Endodermal cell (in vitro differentiated cells): ENCODE measurements around the gene TBC1D2. TPM values are rescaled to one million over a fixed set of nuclear protein-coding genes. Genes with fewer than 3 reads are reported as not detected.

ENCODE experiments used
- DNase-seq: peaks from one replicate; pipeline ENCODE4 v3.0.0-alpha.2; 2017
- H3K27ac ChIP-seq: 2 replicates; pipeline ENCODE4 v1.5.1; 2013; ENCODE audit warnings: mild to moderate bottlenecking, low read depth, low read length, moderate library complexity
- H3K27me3 ChIP-seq: 2 replicates; pipeline ENCODE4 v1.6.1; 2013; ENCODE audit warnings: mild to moderate bottlenecking, low read length, moderate library complexity; ENCODE audit not compliant: insufficient read depth, control insufficient read depth, poor library complexity, severe bottlenecking
- H3K36me3 ChIP-seq: 2 replicates; pipeline ENCODE4 v1.7.0; 2013; ENCODE audit warnings: mild to moderate bottlenecking, low read length, moderate library complexity; ENCODE audit not compliant: control insufficient read depth, insufficient read depth
- H3K4me1 ChIP-seq: one replicate; pipeline ENCODE4 v1.7.0; 2013; ENCODE audit warnings: low read length; ENCODE audit not compliant: control insufficient read depth, insufficient read depth
- H3K4me3 ChIP-seq: 2 replicates; pipeline ENCODE4 v1.5.1; 2013; ENCODE audit warnings: mild to moderate bottlenecking, low read length, moderate library complexity
- H3K9ac ChIP-seq: 2 replicates; pipeline ENCODE4 v1.6.1; 2013; ENCODE audit warnings: mild to moderate bottlenecking, low read length, moderate library complexity; ENCODE audit not compliant: poor library complexity, severe bottlenecking; ENCODE audit errors: extremely low read depth
- H3K9me3 ChIP-seq: 2 replicates; pipeline ENCODE4 v1.6.1; 2013; ENCODE audit warnings: mild to moderate bottlenecking, low read length, moderate library complexity; ENCODE audit not compliant: control insufficient read depth
- H3K27ac Mint-ChIP-seq: 2 replicates; pipeline ENCODE4 v1.8.0; 2020; ENCODE audit warnings: mixed read lengths
- H3K27me3 Mint-ChIP-seq: 2 replicates; pipeline ENCODE4 v1.8.0; 2021; ENCODE audit warnings: mild to moderate bottlenecking, mixed read lengths; ENCODE audit not compliant: insufficient read depth
- H3K36me3 Mint-ChIP-seq: 2 replicates; pipeline ENCODE4 v1.8.0; 2020; ENCODE audit warnings: low read depth, mixed read lengths
- H3K4me1 Mint-ChIP-seq: 2 replicates; pipeline ENCODE4 v1.8.0; 2020; ENCODE audit warnings: mixed read lengths
- H3K4me3 Mint-ChIP-seq: 2 replicates; pipeline ENCODE4 v1.8.0; 2020; ENCODE audit warnings: mild to moderate bottlenecking, moderate library complexity, mixed read lengths
- H3K9me3 Mint-ChIP-seq: 2 replicates; pipeline ENCODE4 v1.8.0; 2020; ENCODE audit warnings: mild to moderate bottlenecking, mixed read lengths
- WGBS, 2 experiments: methylation state at CpG; one replicate each; pipeline versions ENCODE4 v1.1.5 to v1.1.7; 2013; ENCODE audit warnings: missing lambda C conversion rate in 2 of 2, mixed read lengths in 1 of 2; ENCODE audit not compliant: insufficient coverage in 1 of 2, insufficient read length in 1 of 2; 5-methylcytosine and 5-hydroxymethylcytosine counted together
- total RNA-seq, 2 donors: library from RNA; stranded (reverse); fragmentation: NEBNext Ultra II Directional in 1 of 2; extraction: Animal tissue kit (Norgen Biotek cat#: 25700) in 1 of 2; gene quantifications; 2 replicates in 1 of 2; 3 replicates in 1 of 2; pipeline ENCODE4 v1.2.1, GENCODE V29; 2021
- TF ChIP-seq, protein P1 (sequence below): fragments of 200-600 bp; sonication (generic); conservative IDR thresholded peaks from 2 replicates; pipeline ENCODE4 v1.5.0; 2021; ENCODE audit warnings: antibody characterized with exemption, mild to moderate bottlenecking

TBC1D2 gene
- total RNA-seq, 2 donors from 2014 or later = 8.1 to 10.4 TPM

DNA sequence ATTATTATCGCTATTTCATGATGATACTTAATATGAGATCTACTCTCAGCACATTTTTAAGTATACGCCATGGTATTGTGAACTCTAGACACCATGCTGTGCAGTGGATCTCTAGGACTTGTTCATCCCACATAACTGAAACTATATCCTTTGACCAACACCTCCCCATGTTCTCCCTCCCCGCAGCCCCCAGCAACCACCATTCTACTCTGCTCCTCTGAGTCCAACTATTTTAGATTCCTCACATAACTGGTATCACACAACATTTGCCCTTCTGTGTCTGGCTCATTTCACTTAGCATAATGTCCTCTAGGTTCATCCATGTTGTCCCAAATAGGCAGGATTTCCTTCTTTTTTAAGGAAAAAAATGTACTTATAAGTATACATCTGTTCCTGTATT lies 6.6 kb upstream of the TBC1D2 start:
- Histone ChIP-seq H3K9me3 (no peaks in the 10 kb centered on the region), H3K36me3 (no peaks in the 10 kb centered on the region), H3K4me3 (no peak overlapping the region), H3K4me1 (peaks cover 6% of the 10 kb centered on the region), H3K27me3 (no peaks in the 10 kb centered on the region), H3K9ac (no peak overlapping the region), H3K27ac (no peak overlapping the region)
- TF ChIP-seq, protein P1, sequence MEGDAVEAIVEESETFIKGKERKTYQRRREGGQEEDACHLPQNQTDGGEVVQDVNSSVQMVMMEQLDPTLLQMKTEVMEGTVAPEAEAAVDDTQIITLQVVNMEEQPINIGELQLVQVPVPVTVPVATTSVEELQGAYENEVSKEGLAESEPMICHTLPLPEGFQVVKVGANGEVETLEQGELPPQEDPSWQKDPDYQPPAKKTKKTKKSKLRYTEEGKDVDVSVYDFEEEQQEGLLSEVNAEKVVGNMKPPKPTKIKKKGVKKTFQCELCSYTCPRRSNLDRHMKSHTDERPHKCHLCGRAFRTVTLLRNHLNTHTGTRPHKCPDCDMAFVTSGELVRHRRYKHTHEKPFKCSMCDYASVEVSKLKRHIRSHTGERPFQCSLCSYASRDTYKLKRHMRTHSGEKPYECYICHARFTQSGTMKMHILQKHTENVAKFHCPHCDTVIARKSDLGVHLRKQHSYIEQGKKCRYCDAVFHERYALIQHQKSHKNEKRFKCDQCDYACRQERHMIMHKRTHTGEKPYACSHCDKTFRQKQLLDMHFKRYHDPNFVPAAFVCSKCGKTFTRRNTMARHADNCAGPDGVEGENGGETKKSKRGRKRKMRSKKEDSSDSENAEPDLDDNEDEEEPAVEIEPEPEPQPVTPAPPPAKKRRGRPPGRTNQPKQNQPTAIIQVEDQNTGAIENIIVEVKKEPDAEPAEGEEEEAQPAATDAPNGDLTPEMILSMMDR = no peak
- Mint-ChIP-seq H3K27me3 (no peaks in the 10 kb centered on the region), H3K4me1 (peaks cover 37% of the 10 kb centered on the region), H3K27ac (no peak overlapping the region), H3K4me3 (no peak overlapping the region), H3K9me3 (no peaks in the 10 kb centered on the region), H3K36me3 (peaks cover 3% of the 10 kb centered on the region)
- peak; percentile 30 for DNase-seq
- WGBS, 2 experiments = 97 to 100% methylated on average over 3 of the region's 3 CpGs

DNA sequence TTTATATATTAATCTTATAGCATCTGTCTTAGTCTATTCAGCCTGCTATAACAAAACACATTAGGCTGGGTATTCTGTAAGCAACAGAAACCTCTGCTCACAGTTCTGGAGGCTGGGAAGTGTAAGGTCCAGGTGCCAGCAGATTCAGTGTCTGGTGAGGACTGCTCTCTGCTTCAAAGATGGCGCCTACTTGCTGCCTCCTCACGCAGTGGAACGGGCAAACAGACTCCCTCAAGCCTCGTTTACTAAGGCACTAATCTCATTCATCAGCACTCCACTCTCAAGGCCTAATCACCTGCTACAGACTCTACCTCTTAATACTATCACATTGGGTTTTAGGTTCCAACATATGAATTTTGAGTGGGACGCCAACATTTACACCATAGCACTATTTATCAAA lies 5.2 kb upstream of the TBC1D2 start:
- H3K4me3 ChIP-seq = no peak overlapping the region
- Mint-ChIP-seq H3K9me3 (no peaks in the 10 kb centered on the region), H3K36me3 (peaks cover 3% of the 10 kb centered on the region), H3K4me1 (peaks cover 32% of the 10 kb centered on the region), H3K27ac (no peak overlapping the region), H3K4me3 (no peak overlapping the region), H3K27me3 (no peaks in the 10 kb centered on the region)
- no peaks in the 10 kb centered on the region for H3K9me3 ChIP-seq
- no peaks in the 10 kb centered on the region for H3K36me3 ChIP-seq
- peak; percentile 26 for DNase-seq
- TF ChIP-seq, protein P1 = no peak
- 78 to 100% methylated on average over 3 to 4 of the region's 5 CpGs for WGBS, 2 experiments
- no peaks in the 10 kb centered on the region for H3K27me3 ChIP-seq
- no peak overlapping the region for H3K9ac ChIP-seq
- H3K27ac ChIP-seq = no peak overlapping the region
- peaks cover 6% of the 10 kb centered on the region for H3K4me1 ChIP-seq

DNA sequence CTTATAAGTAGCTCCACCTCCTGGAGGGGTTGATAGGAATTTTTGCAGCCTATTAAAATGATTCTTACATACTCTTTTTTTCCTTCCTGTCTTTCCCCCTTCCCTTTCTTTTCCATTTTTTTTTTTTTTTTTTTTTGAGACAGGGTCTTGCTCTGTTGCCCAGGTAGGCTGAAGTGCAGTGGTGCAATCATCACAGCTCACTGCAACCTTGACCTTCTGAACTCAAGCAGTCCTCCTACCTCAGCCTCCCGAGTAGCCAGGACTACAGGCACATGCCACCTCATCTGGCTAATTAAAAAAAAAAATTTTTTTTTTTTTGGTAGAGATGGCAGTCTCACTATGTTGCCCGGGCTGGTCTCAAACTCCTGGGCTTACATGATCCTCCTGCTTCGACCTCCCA lies 4.3 kb upstream of the TBC1D2 start:
- TF ChIP-seq, protein P1 = peak; percentile 12
- no peaks in the 10 kb centered on the region for H3K27me3 ChIP-seq
- H3K9me3 Mint-ChIP-seq = no peaks in the 10 kb centered on the region
- H3K4me1 Mint-ChIP-seq = peaks cover 28% of the 10 kb centered on the region
- H3K4me3 Mint-ChIP-seq = no peak overlapping the region
- no peaks in the 10 kb centered on the region for H3K36me3 ChIP-seq
- no peak overlapping the region for H3K9ac ChIP-seq
- no peaks in the 10 kb centered on the region for H3K27me3 Mint-ChIP-seq
- peaks cover 6% of the 10 kb centered on the region for H3K4me1 ChIP-seq
- 90% methylated on average over 2 to 3 of the region's 3 CpGs for WGBS, 2 experiments
- no peak overlapping the region for H3K4me3 ChIP-seq
- no peak overlapping the region for H3K27ac Mint-ChIP-seq
- DNase-seq = peak; percentile 12
- no peak overlapping the region for H3K27ac ChIP-seq
- peaks cover 3% of the 10 kb centered on the region for H3K36me3 Mint-ChIP-seq
- no peaks in the 10 kb centered on the region for H3K9me3 ChIP-seq
